Measurements from ENCODE around the gene CALML6.

The CALML6 gene

GRCh38 chr1:1911350-1912041 is 3.6 kb upstream of the CALML6 start:
- DNase-seq (ENCODE audit: low read depth, low spot score): no peak

GRCh38 chr1:1914101-1914970 is 724 bp upstream of the CALML6 start:
- no peak for DNase-seq (ENCODE audit: low read depth, low spot score)

GRCh38 chr1:1915911-1916840 is 1.1 kb downstream of the CALML6 start:
- DNase-seq (ENCODE audit: low read depth, low spot score): no peak

- no peak for DNase-seq (ENCODE audit: low read depth, low spot score)
Measured at GRCh38 chr1:1916851-1917251, 1.8 kb downstream of the CALML6 start.

GRCh38 chr1:1917304-1917976 is 2.4 kb downstream of the CALML6 start:
- DNase-seq (ENCODE audit: low read depth, low spot score): no peak

- no peak for DNase-seq (ENCODE audit: low read depth, low spot score)
Measured at GRCh38 chr1:1917995-1918900, 3.2 kb downstream of the CALML6 start.

GRCh38 chr1:1918901-1919303 is 3.8 kb downstream of the CALML6 start, which contains the start of gene TMEM52:
TSS of gene TMEM52 (minus strand) at chr1:1919279. CDS start at chr1:1919265, 14 bp downstream.
- DNase-seq (ENCODE audit: low read depth, low spot score): no peak

GRCh38 chr1:1919304-1920056 is 4.4 kb downstream of the CALML6 start:
- DNase-seq (ENCODE audit: low read depth, low spot score): peak; percentile 98

GRCh38 chr1:1920057-1920607 is 5.1 kb downstream of the CALML6 start:
- no peak for DNase-seq (ENCODE audit: low read depth, low spot score)

GRCh38 chr1:1920608-1921458 is 5.8 kb downstream of the CALML6 start:
- DNase-seq (ENCODE audit: low read depth, low spot score): no peak

GRCh38 chr1:1921459-1921862 is 6.4 kb downstream of the CALML6 start:
- DNase-seq (ENCODE audit: low read depth, low spot score): no peak

- DNase-seq (ENCODE audit: low read depth, low spot score): no peak
Measured at GRCh38 chr1:1921901-1922701, 7.0 kb downstream of the CALML6 start.

- DNase-seq (ENCODE audit: low read depth, low spot score): no peak
Measured at GRCh38 chr1:1922702-1922955, 7.6 kb downstream of the CALML6 start.

GRCh38 chr1:1922956-1923833 is 8.1 kb downstream of the CALML6 start:
- no peak for DNase-seq (ENCODE audit: low read depth, low spot score)

GRCh38 chr1:1924386-1924785 is 9.3 kb downstream of the CALML6 start:
- DNase-seq (ENCODE audit: low read depth, low spot score): no peak

- no peak for DNase-seq (ENCODE audit: low read depth, low spot score)
Measured at GRCh38 chr1:1924849-1925248, 9.8 kb downstream of the CALML6 start.
